GM21576 (cell line): ENCODE data around the gene SH3PXD2A.
"Not testable (repeated sequence)": the region's sequence is repeated elsewhere in the genome, so short reads cannot be mapped to it uniquely, and the experiment has no call there.

ENCODE experiments used
- ATAC-seq: cut with Tn5 transposase; IDR thresholded peaks from one replicate; pipeline ENCODE4 v1.9.1; 2021; ENCODE audit warnings: mild to moderate bottlenecking, moderate library complexity; ENCODE audit not compliant: unreplicated experiment

Gene SH3PXD2A

GRCh38 chr10:103614306-103615158 lies 240.8 kb downstream of the SH3PXD2A start:
- ATAC-seq = no peak

- ATAC-seq = no peak
These were observed 241.8 kb downstream of the SH3PXD2A start for GRCh38 chr10:103613616-103614015.

- ATAC-seq = no peak
These were observed 242.7 kb downstream of the SH3PXD2A start for GRCh38 chr10:103612462-103613365.

GRCh38 chr10:103610921-103611511 lies 244.4 kb downstream of the SH3PXD2A start:
- no peak for ATAC-seq

DNA sequence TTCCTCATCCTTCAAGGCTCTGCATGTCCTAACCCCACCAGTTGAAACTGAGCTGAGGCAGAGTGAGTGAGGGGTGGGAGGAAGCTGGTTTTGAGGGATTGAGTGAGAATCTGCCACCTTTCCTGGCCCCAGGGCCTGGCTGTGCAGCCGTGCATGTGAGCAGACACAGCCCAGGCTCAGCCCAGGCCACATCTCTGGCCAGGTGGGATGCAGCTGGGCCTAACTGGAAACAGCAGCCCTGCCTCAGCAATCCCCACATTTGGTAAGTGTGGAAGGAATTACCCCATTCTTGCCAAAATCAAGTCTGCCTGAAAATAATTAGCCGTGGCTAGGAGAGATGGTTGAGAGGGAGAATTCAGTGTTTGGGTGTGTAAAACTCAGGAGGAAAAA lies 245.3 kb downstream of the SH3PXD2A start:
- no peak for ATAC-seq

GRCh38 chr10:103609231-103610082 lies 245.9 kb downstream of the SH3PXD2A start:
- no peak for ATAC-seq

- not testable (repeated sequence) for ATAC-seq
These were observed 247.3 kb downstream of the SH3PXD2A start for GRCh38 chr10:103608056-103608455.

DNA sequence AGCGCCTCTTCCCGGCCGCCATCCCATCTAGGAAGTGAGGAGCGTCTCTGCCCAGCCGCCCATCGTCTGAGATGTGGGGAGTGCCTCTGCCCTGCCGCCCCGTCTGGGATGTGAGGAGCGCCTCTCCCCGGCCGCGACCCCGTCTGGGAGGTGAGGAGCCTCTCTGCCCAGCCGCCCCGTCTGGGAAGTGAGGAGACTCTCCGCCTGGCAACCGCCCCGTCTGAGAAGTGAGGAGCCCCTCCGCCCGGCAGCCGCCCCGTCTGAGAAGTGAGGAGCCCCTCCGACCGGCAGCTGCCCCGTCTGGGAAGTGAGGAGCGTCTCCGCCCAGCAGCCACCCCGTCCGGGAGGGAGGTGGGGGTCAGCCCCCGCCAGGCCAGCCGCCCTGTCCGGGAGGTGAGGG lies 248.3 kb downstream of the SH3PXD2A start:
- ATAC-seq = not testable (repeated sequence)

- ATAC-seq = not testable (repeated sequence)
These were observed 249.3 kb downstream of the SH3PXD2A start for GRCh38 chr10:103606097-103606438.

DNA sequence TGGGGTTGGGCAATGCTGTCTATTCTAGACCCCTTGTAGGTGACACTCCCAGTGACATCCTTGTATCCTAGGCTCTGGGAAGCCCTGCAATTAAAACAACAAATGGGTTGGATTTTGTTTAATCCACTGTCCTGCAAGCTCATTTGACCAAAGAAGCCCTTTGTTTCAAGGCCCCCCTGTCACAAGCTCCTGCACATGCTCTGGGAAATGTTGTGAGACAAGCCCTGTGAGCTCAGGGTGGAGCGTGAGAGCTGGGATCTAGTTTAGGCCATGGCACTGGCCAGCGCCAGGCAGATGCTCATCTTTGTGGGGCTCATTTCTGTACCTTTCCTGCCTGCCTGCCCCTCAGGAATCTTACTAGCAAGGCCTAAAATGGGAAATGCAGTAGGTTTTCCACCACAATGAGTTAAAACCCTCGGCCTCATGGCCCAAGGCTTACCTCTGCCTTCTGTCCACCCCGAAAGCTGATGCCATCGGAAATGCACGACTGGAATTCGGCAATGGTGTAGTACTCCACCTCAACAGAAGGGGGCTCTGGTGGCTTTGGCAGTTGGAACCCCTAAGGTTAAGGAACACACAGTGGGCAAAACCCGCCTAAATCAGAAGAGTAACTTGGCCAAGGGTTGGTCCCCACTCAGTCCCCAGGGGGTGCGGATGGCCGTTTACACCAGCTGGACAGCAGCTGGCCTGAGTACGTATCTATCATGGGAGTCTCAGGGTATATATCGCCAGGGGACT lies 249.8 kb downstream of the SH3PXD2A start:
- no peak for ATAC-seq

GRCh38 chr10:103603382-103603781 lies 252.0 kb downstream of the SH3PXD2A start:
- ATAC-seq = no peak

DNA sequence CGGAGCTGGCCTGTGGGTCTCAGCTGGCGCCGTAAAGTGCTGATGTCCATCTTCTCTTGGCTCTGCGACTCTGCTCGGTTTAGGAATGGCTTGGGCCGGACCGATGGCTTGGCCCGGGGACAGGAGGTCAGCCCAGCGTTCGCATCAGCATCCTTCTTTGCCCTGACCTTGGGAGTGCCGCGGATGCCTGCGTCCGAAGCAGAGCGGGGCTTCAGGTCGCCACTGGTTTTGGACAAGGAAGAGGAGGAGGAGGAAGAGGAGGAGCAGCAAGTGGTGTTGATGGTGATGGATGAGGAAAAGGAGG lies 252.6 kb downstream of the SH3PXD2A start:
- ATAC-seq = no peak

- ATAC-seq = no peak
These were observed 253.1 kb downstream of the SH3PXD2A start for GRCh38 chr10:103602028-103602851.

DNA sequence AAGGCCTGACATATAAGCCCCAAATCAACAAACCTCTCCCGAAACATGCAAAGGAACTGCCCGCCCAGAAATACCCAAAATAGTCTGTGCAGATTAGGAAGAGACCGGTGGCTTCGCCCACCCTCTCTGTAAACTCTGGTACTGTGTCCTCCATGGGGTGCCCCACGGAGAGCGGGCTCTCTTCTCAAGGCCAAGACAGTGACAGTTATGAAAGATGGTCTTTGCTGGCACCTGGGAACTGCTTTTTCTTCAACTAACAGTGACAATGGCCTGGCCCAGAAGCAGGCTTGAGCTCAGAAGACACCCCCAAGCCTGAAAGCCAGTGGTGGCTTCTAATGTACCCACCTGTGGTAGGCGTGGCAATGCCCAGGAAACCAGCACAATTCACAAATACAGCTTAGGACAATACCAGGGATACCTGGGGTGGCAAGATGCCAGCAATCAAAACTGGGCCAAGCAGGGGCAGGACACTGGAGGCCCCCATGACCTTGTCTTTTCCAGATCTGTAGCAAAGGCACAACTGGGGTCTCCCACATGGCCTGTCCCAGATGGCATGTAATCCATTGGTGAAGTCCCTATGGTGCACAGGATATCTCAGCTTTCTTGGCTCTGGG lies 254.3 kb downstream of the SH3PXD2A start:
- no peak for ATAC-seq

GRCh38 chr10:103600325-103600724 lies 255.1 kb downstream of the SH3PXD2A start:
- ATAC-seq = no peak

DNA sequence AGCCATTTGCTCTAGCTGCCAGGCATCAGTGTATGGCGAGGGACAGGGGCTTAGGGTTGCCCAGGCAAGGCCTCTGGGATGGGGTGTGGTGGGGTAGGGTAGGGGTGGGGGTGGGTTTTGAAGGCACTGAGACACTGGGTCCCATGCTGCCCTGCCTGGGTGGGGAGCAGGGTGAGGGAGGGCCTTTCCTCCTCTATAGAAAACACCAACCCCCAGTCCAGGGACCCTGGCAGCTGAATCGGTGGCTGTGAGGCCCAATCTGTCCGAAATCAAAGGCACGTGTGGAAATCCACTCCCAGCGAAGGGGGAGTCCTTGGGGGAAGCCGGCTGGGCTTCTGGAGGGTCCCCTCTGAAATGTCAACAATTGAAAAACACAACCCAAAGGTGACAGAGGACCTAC lies 255.5 kb downstream of the SH3PXD2A start:
- no peak for ATAC-seq

DNA sequence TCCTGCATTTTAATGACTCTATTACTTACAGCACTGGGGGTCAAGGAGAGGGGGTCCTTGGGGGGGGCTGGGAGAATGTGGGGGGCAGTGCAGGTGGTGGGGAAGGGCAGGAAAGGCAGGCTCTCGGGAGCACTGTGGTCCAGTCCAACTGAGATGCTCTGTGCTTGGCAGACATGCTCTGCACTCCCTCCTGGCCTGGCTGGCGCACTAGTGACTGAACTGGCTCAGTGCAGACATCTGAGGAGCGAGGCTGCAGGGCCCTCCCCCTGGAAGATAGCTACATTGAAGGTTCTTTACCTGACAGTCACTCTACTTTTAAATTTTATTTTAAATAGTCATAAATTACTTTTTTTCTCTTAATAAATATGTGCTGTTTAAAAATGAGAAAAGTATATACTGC lies 256.2 kb downstream of the SH3PXD2A start:
- ATAC-seq = no peak

DNA sequence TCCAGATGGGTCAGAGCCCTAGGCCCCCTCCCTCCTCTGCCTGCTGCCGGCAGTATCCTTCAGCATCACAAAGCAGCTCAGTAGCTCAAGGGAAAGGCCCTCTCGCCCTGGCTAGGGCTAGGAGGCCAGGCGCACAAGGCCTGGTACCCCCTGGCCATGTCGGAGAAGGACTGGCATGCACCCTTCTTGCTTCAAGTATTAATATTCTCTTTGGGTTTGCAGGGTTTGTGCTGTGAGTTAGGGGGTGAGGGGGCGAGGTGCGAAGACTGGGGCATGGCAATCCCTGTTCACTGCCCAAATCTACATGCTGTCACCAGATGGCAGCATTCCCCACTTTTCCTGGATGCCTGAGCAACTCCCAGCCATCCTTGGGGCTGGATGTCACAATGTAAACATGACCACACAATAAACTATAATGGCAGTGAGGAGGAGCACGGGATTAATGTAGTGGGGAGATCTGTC lies 256.7 kb downstream of the SH3PXD2A start:
- no peak for ATAC-seq

GRCh38 chr10:103597003-103597402 lies 258.4 kb downstream of the SH3PXD2A start:
- ATAC-seq = no peak
